GM12878 (cell line): ENCODE data around the gene CDC42BPB. TPM values are rescaled to one million over a fixed set of nuclear protein-coding genes. Genes with fewer than 3 reads are reported as not detected.
A peak's percentile ranks its signal among the peaks of the same experiment; 100 is the strongest.

ENCODE experiments used
- ATAC-seq: fragments of 200-7000 bp; cut with Tn5 transposase; 3 replicates; pipeline ENCODE4 v1.9.1; 2020; ENCODE audit warnings: mild to moderate bottlenecking, moderate library complexity
- BruUV-seq: library from RNA; stranded (reverse); fragments of 400-500 nt; replicated peaks from 2 replicates; lab custom pipeline; 2021; lab: Mats Ljungman, UMichigan
- CTCF ChIA-PET: fragments of 300-600 bp; sonication (Branson Sonifier 250); formaldehyde crosslinking; extraction: SDS; loops from one replicate; lab custom pipeline; 2021; ENCODE audit warnings: inconsistent platforms; lab: Yijun Ruan, JAX
- POLR2A ChIA-PET: fragments of 350-600 bp; formaldehyde crosslinking; extraction: SDS; loops from one replicate; lab custom pipeline; 2021; ENCODE audit warnings: inconsistent platforms; lab: Charles Lee
- RAD21 ChIA-PET: fragments of 300-600 bp; sonication (Branson Sonifier 250); formaldehyde crosslinking; loops from one replicate; lab custom pipeline; 2023; ENCODE audit warnings: antibody characterized with exemption; ENCODE audit not compliant: unreplicated experiment; lab: Charles Lee
- SMC1A ChIA-PET: fragments of 300-600 bp; sonication (Branson Sonifier 250); formaldehyde crosslinking; loops from one replicate; lab custom pipeline; 2023; ENCODE audit not compliant: unreplicated experiment, uncharacterized antibody; lab: Charles Lee
- DNase-seq: peaks from one replicate; pipeline ENCODE4 v3.0.0-alpha.2; 2011; ENCODE audit warnings: low read depth, low spot score
- FAIRE-seq: peaks from 3 replicates; lab custom pipeline; 2011; peaks lifted over from hg19 to GRCh38; lab: Jason Lieb, UNC
- H2AFZ ChIP-seq: 2 replicates; pipeline ENCODE4 v1.6.0; 2011; ENCODE audit warnings: low read depth, low read length, control low read depth; ENCODE audit not compliant: control insufficient read depth
- H3K27ac ChIP-seq: 2 replicates; pipeline ENCODE4 v1.5.1; 2011; ENCODE audit warnings: control low read depth; ENCODE audit not compliant: control insufficient read depth, insufficient read depth
- H3K27me3 ChIP-seq, 2 experiments: replicated peaks in 1 of 2; 2 replicates each; pipeline versions ENCODE4 v1.6.0 to v1.6.1; 2011; ENCODE audit warnings: low read length in 1 of 2; ENCODE audit not compliant: control insufficient read depth in 2 of 2, insufficient read depth in 2 of 2
- H3K36me3 ChIP-seq, 2 experiments: 2 replicates each; pipeline ENCODE4 v1.5.1; 2011; ENCODE audit warnings: low read length in 1 of 2; ENCODE audit not compliant: control insufficient read depth in 2 of 2, insufficient read depth in 2 of 2
- H3K4me1 ChIP-seq: 2 replicates; pipeline ENCODE4 v1.6.1; 2011; ENCODE audit warnings: mild to moderate bottlenecking, low read length, moderate library complexity, mixed read lengths; ENCODE audit not compliant: control insufficient read depth, insufficient read depth
- H3K4me2 ChIP-seq: 2 replicates; pipeline ENCODE4 v1.6.0; 2011; ENCODE audit warnings: control low read depth; ENCODE audit not compliant: control insufficient read depth, insufficient read depth
- H3K4me3 ChIP-seq: fragments of 200-600 bp; sonication (generic); 2 replicates; pipeline ENCODE4 v1.5.1; 2016
- H3K79me2 ChIP-seq: 2 replicates; pipeline ENCODE4 v1.6.0; 2011; ENCODE audit warnings: low read length; ENCODE audit not compliant: control insufficient read depth, insufficient read depth
- H3K9ac ChIP-seq: 2 replicates; pipeline ENCODE4 v1.8.0; 2011; ENCODE audit warnings: low read length, control low read depth, mixed read lengths; ENCODE audit not compliant: control insufficient read depth, insufficient read depth
- H3K9me3 ChIP-seq: replicated peaks from 3 replicates; pipeline ENCODE4 v1.5.1; 2011; ENCODE audit warnings: mild to moderate bottlenecking, low read length; ENCODE audit not compliant: control insufficient read depth, insufficient read depth
- H4K20me1 ChIP-seq: 2 replicates; pipeline ENCODE4 v1.6.0; 2011; ENCODE audit not compliant: control insufficient read depth, insufficient read depth
- BACH1 ChIP-seq: fragments of 450-650 bp; IDR thresholded peaks from 2 replicates; pipeline ENCODE4 v1.6.1; 2017; ENCODE audit warnings: mild to moderate bottlenecking, borderline replicate concordance
- CHD2 ChIP-seq: IDR thresholded peaks from 2 replicates; pipeline ENCODE4 v1.6.1; 2011; ENCODE audit warnings: low read depth, low read length, improper control_type of control experiment, borderline replicate concordance
- EGR1 ChIP-seq, 2 experiments: IDR thresholded peaks; 1 replicate in 1 of 2; 2 replicates in 1 of 2; pipeline ENCODE4 v1.6.1; 2011 to 2012; ENCODE audit warnings: low read depth in 2 of 2, low read length in 2 of 2, borderline replicate concordance in 1 of 2, mild to moderate bottlenecking in 1 of 2, moderate library complexity in 1 of 2
- FOXM1 ChIP-seq: IDR thresholded peaks from 2 replicates; pipeline ENCODE4 v1.6.1; 2012; ENCODE audit warnings: low read depth, mild to moderate bottlenecking, inconsistent platforms, low read length, moderate library complexity
- GATAD2B ChIP-seq: fragments of 450-650 bp; conservative IDR thresholded peaks from 2 replicates; pipeline ENCODE4 v1.6.1; 2017; ENCODE audit warnings: low read depth, mild to moderate bottlenecking, moderate library complexity
- JUNB ChIP-seq: IDR thresholded peaks from 2 replicates; pipeline ENCODE4 v1.6.1; 2016; ENCODE audit warnings: antibody characterized with exemption, mild to moderate bottlenecking
- NR2C2 ChIP-seq: IDR thresholded peaks from 2 replicates; pipeline ENCODE4 v1.6.1; 2011; ENCODE audit warnings: borderline replicate concordance, low read depth; ENCODE audit not compliant: control insufficient read depth, insufficient read length
- POLR2A ChIP-seq: IDR thresholded peaks from 2 replicates; pipeline ENCODE4 v1.6.1; 2011; ENCODE audit warnings: low read depth, mild to moderate bottlenecking, low read length
- POU2F2 ChIP-seq: IDR thresholded peaks from 3 replicates; pipeline ENCODE4 v1.6.1; 2011; ENCODE audit warnings: low read depth, mild to moderate bottlenecking, low read length, borderline replicate concordance
- RELB ChIP-seq: fragments of 450-650 bp; IDR thresholded peaks from 2 replicates; pipeline ENCODE4 v1.6.1; 2017; ENCODE audit warnings: low read depth, mild to moderate bottlenecking, moderate library complexity
- SMAD5 ChIP-seq: IDR thresholded peaks from 2 replicates; pipeline ENCODE4 v1.6.1; 2016; ENCODE audit warnings: antibody characterized with exemption, low read depth
- ZBTB40 ChIP-seq: fragments of 450-650 bp; IDR thresholded peaks from 2 replicates; pipeline ENCODE4 v1.6.1; 2016; ENCODE audit warnings: mild to moderate bottlenecking, moderate library complexity, borderline replicate concordance
- ZNF274 ChIP-seq: IDR thresholded peaks from one replicate; pipeline ENCODE4 v1.8.0; 2011; ENCODE audit not compliant: insufficient read length, insufficient read depth
- ZZZ3 ChIP-seq: IDR thresholded peaks from 2 replicates; pipeline ENCODE4 v1.6.1; 2011; ENCODE audit warnings: low read depth; ENCODE audit not compliant: control insufficient read depth, insufficient read length
- WGBS: methylation state at CpG from one replicate; pipeline ENCODE4 v1.1.6; 2016; ENCODE audit warnings: low lambda C conversion rate; ENCODE audit not compliant: insufficient replicate concordance, insufficient coverage; ENCODE audit errors: missing lambda C conversion rate; 5-methylcytosine and 5-hydroxymethylcytosine counted together
- in situ Hi-C: fragments of 300-500 bp; cut with MboI; formaldehyde crosslinking; loops from 9 replicates; pipeline ENCODE4 v1.14.3; 2018; ENCODE audit warnings: mixed read lengths
- intact Hi-C: fragments of 100-400 bp; cut with micrococcal nuclease; formaldehyde crosslinking; loops from one replicate; pipeline ENCODE4 v1.14.2; 2022; ENCODE audit not compliant: unreplicated experiment
- polyA plus RNA-seq, 11 experiments: library from polyadenylated mRNA; depleted of rRNA in 4 of 11; unstranded in 6 of 11; stranded (reverse) in 5 of 11; fragments of >200 nt; fragmentation: Nextera tagmentation in 4 of 11; fragmentation: Illumina TruSeq in 1 of 11; extraction: Ambion mirVana in 4 of 11; extraction: Trizol in 1 of 11; gene quantifications; 1 replicate in 1 of 11; 2 replicates in 10 of 11; pipeline versions ENCODE4 v1.2.1 to v1.2.3, GENCODE V29; 2011 to 2016; ENCODE audit warnings: inconsistent platforms in 2 of 11, missing spikeins in 2 of 11, low read depth in 1 of 11
- total RNA-seq, 4 experiments: library from RNA; depleted of rRNA in 3 of 4; stranded (reverse); fragments of >200 nt in 3 of 4; fragmentation: Illumina TruSeq in 1 of 4; extraction: Trizol in 1 of 4; gene quantifications; 2 replicates each; pipeline versions ENCODE4 v1.2.1 to v1.2.3, GENCODE V29; 2013 to 2021

CDC42BPB gene
- total and polyA plus RNA-seq, 10 of the 15 experiments (the other 5 are each of a cell fraction or from before 2014, with no cell fraction given): 0.42 to 22.1 (median 13.3) TPM

GRCh38 chr14:102900631-102901571, 156.4 kb downstream of the CDC42BPB start:
- DNase-seq: no peak
- H2AFZ ChIP-seq: no peak overlapping the region; the same call in 1 of the 2 replicates
- no peaks in the 10 kb centered on the region for H3K9me3 ChIP-seq
- H3K4me1 ChIP-seq: peaks cover 59% of the 10 kb centered on the region
- peaks cover 34% of the 10 kb centered on the region for H3K79me2 ChIP-seq
- peak; percentile 76 for ATAC-seq
- peak; percentile 49 for FAIRE-seq
- POLR2A ChIA-PET: interaction anchor here (0.6 to 2.3 kb wide), 8 partner anchors 82 to 433 kb away, joined by 3 to 14 read pairs (median 6); partner anchors contain the start of gene EIF5
- H3K36me3 ChIP-seq: peaks cover 27 to 32% of the 10 kb centered on the region in 2 experiments
- intact Hi-C loops: loop anchor here (5.0 kb wide), 1 partner anchor 124 kb away; the partner anchor contains the start of gene TRAF3
- CTCF ChIA-PET: interaction anchor here (0.9 to 3.6 kb wide), 10 partner anchors 15 to 206 kb away, joined by 3 to 25 read pairs (median 7); no protein-coding TSS in a partner anchor
- no peaks in the 10 kb centered on the region for H4K20me1 ChIP-seq
- 32% methylated on average over 39 of the region's 39 CpGs for WGBS
- H3K9ac ChIP-seq: peak overlapping the region; percentile 75
- peak overlapping the region; percentile 97 for H3K4me2 ChIP-seq
- no peaks in the 10 kb centered on the region for H3K27me3 ChIP-seq
- BruUV-seq: TSS peak; percentile 90
- peak overlapping the region; percentile 43 for H3K4me3 ChIP-seq
- SMC1A ChIA-PET: interaction anchor here (0.8 to 3.0 kb wide), 14 partner anchors 15 to 362 kb away, joined by 3 to 23 read pairs (median 4); no protein-coding TSS in a partner anchor
- peak overlapping the region; percentile 98 for H3K27ac ChIP-seq
- in situ Hi-C loops: no loop called here
- RAD21 ChIA-PET: interaction anchor here (0.9 to 3.4 kb wide), 14 partner anchors 14 to 376 kb away, joined by 3 to 26 read pairs (median 4); no protein-coding TSS in a partner anchor
- TF ChIP-seq FOXM1 (no peak), RELB (no peak), CHD2 (0 out of 2 replicates have a peak, but pooled peaks have one; percentile 23), BACH1 (peak; percentile 37; the same call in 1 of the 2 replicates), ZBTB40 (no peak), SMAD5 (no peak), POU2F2 (no peak; the same call in 2 of the 3 replicates), GATAD2B (peak; percentile 54; the same call in 1 of the 2 replicates), ZNF274 (no peak), JUNB (no peak; the same call in 1 of the 2 replicates), EGR1 (IDR thresholded peaks at IDR 0.05; ENCODE audit: borderline replicate concordance in 1 of 2, low read depth in 2 of 2, low read length in 2 of 2) (0 out of 3 replicates have a peak, but pooled peaks of 1 of the 2 experiments have one; percentile 22), POLR2A (peak; percentile 61), ZZZ3 (no peak), NR2C2 (no peak)
